ENCODE measurements around the gene ABTB2. TPM values are rescaled to one million over a fixed set of nuclear protein-coding genes. Genes with fewer than 3 reads are reported as not detected.

The ABTB2 gene
- polyA plus RNA-seq, 1 experiment: 6.3 TPM

- POLR2A ChIA-PET: no interaction called here
- TF ChIP-seq CTCF (IDR thresholded peaks at IDR 0.05; ENCODE audit: insufficient read depth, low read depth, low read length): no peak
- CTCF ChIA-PET: interaction anchor here (1.3 to 1.6 kb wide), 2 partner anchors 8 to 161 kb away, joined by 4 to 5 read pairs; no protein-coding TSS in a partner anchor
These were observed 22.5 kb downstream of the ABTB2 start for GRCh38 chr11:34335331-34335730.

GRCh38 chr11:34333787-34334186, 24.0 kb downstream of the ABTB2 start:
- DNase-seq (ENCODE audit: low read depth): no peak
- no peak overlapping the region for H3K4me3 ChIP-seq (ENCODE audit: low read depth, low read length)
- no peaks in the 10 kb centered on the region for H3K36me3 ChIP-seq (ENCODE audit: control insufficient read depth, insufficient read depth, low read length)
- CTCF ChIA-PET: interaction anchor here (1.3 to 1.6 kb wide), 3 partner anchors 10 to 159 kb away, joined by 4 to 5 read pairs (median 4); no protein-coding TSS in a partner anchor
- H3K27me3 ChIP-seq (ENCODE audit: control insufficient read depth, insufficient read depth, low read length): no peaks in the 10 kb centered on the region
- POLR2A ChIA-PET: no interaction called here
- TF ChIP-seq CTCF (IDR thresholded peaks at IDR 0.05; ENCODE audit: insufficient read depth, low read depth, low read length): no peak

More at GRCh38 chr11:34335331-34335730, 22.5 kb downstream of the ABTB2 start:
- Histone ChIP-seq H3K4me3 (ENCODE audit: low read depth, low read length) (no peak overlapping the region), H3K36me3 (ENCODE audit: control insufficient read depth, insufficient read depth, low read length) (no peaks in the 10 kb centered on the region), H3K27me3 (ENCODE audit: control insufficient read depth, insufficient read depth, low read length) (no peaks in the 10 kb centered on the region)
- no peak for DNase-seq (ENCODE audit: low read depth)

- no peak for DNase-seq (ENCODE audit: low read depth)
- no peaks in the 10 kb centered on the region for H3K27me3 ChIP-seq (ENCODE audit: control insufficient read depth, insufficient read depth, low read length)
- no peak for TF ChIP-seq CTCF (IDR thresholded peaks at IDR 0.05; ENCODE audit: insufficient read depth, low read depth, low read length)
- ChIA-PET POLR2A (no interaction called here), CTCF (interaction anchor here (1.3 to 1.4 kb wide), 2 partner anchors 12 to 19 kb away, joined by 3 to 4 read pairs; no protein-coding TSS in a partner anchor)
- no peak overlapping the region for H3K4me3 ChIP-seq (ENCODE audit: low read depth, low read length)
- H3K36me3 ChIP-seq (ENCODE audit: control insufficient read depth, insufficient read depth, low read length): no peaks in the 10 kb centered on the region
These were observed 25.3 kb downstream of the ABTB2 start for GRCh38 chr11:34332524-34332923.

- POLR2A ChIA-PET: no interaction called here
- H3K27me3 ChIP-seq (ENCODE audit: control insufficient read depth, insufficient read depth, low read length): no peaks in the 10 kb centered on the region
- TF ChIP-seq CTCF (IDR thresholded peaks at IDR 0.05; ENCODE audit: insufficient read depth, low read depth, low read length): no peak
- CTCF ChIA-PET: interaction anchor here (1.2 to 1.3 kb wide), 2 partner anchors 10 to 20 kb away, joined by 3 read pairs; no protein-coding TSS in a partner anchor
- H3K4me3 ChIP-seq (ENCODE audit: low read depth, low read length): no peak overlapping the region
- no peak for DNase-seq (ENCODE audit: low read depth)
- H3K36me3 ChIP-seq (ENCODE audit: control insufficient read depth, insufficient read depth, low read length): no peaks in the 10 kb centered on the region
These were observed 26.1 kb downstream of the ABTB2 start for GRCh38 chr11:34331736-34332135.

- TF ChIP-seq CTCF (IDR thresholded peaks at IDR 0.05; ENCODE audit: insufficient read depth, low read depth, low read length): no peak
- ChIA-PET CTCF (interaction anchor here (1.2 to 1.3 kb wide), 2 partner anchors 11 to 20 kb away, joined by 3 read pairs; no protein-coding TSS in a partner anchor), POLR2A (no interaction called here)
- Histone ChIP-seq H3K27me3 (ENCODE audit: control insufficient read depth, insufficient read depth, low read length) (no peaks in the 10 kb centered on the region), H3K4me3 (ENCODE audit: low read depth, low read length) (no peak overlapping the region), H3K36me3 (ENCODE audit: control insufficient read depth, insufficient read depth, low read length) (no peaks in the 10 kb centered on the region)
- DNase-seq (ENCODE audit: low read depth): no peak
These were observed 26.5 kb downstream of the ABTB2 start for GRCh38 chr11:34331329-34331728.

All from BJ (cell line).